Smooth muscle cell of the brain vasculature (primary cell): ENCODE results near the gene BICRA.
A peak's percentile ranks its signal among the peaks of the same experiment; 100 is the strongest.

ENCODE experiments used
- DNase-seq: peaks from one replicate; pipeline ENCODE4 v3.0.0-alpha.2; 2012; ENCODE audit warnings: low read depth, low spot score

Gene BICRA

DNA sequence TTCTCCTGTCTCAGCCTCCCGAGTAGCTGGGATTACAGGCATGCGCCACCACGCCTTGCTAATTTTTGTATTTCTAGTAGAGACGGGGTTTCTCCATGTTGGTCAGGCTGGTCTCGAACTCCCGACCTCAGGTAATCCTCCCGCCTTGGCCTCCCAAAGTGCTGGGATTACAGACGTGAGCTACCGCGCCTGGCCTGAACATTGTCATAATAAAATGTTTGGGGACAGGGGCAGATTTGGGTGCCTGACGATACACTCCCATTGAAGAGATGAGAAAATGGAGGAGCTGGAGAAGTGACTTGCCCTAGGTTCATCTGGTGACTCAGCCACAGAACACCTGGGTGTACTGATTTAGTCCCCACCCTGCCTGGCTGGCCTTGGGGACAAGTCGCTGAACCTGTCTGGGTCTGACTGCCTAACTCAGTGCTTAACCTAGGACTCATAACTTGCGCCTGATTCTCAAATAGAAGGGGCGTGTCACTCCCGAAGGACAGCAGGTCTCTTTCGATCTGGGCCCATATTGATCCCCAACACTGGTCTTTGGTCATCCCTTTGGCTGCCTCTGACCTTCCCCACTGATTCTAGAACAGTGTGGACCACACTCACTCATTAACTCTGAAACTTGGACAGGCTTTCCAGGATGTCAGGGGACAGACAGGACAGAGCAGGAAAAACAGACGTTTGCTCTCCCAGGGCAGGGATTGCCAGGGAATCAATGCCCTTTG lies 7.6 kb upstream of the BICRA start:
- DNase-seq, result no peak

DNA sequence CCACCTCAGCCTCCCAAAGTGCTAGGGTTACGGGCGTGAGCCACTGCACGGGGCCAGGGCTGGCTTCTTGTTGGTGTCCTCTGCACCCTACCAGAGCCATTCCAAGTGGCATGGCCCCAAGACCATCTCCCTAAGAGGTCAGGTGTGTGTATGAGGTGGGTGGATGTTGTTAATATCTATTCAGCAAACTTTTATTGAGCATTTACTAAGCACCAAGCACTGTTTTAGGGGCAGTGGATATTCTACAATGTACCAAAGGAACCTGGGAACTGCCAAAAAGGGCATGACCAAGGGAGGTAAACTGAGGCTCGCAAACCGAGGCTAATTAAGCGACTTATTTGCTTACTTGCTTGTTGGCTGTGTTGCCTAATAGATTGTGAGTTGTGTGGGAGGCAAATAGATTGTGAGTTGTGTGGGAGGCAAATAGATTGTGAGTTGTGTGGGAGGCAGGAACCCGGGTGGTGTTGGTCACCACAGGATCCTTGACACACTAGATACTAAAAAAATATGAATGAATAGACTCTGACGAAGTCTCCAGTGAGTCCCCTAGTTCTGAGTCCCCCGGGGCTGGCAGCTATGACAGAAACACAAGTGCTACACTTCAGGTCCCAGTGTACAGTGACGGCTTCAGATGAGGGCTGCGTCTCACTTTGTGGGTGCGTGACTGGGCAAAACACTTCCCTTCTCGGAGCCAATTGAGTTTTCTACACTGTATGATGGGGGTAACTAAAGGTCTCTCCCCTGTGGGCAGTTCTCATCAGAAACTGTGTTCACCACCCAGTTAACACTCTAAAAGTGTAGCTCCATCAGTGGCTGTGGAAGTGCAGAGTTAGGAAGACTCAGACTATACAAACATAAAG lies 5.0 kb upstream of the BICRA start:
- no peak for DNase-seq

DNA sequence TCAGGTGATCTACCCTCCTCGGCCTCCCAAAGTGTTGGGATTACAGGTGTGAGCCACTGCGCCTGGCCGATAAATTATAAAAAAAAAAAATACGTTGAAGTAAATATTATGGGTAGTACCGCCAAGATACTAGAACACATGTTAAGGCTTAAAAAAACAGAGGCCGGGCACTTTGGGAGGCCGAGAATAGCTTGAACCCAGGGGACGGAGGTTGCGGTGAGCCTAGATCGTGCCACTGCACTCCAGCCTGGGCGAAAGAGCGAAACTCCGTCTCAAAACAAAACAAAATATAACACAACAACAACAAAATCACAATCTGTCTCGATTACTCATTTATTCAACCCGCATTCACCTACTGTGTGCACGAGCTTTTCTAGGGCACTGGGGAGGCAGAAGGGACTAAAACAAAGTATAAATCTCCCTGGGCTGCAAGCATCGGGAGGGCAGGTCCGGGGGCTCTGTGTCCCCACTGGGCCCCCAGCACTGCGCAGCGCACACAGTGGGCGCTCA lies 1.3 kb upstream of the BICRA start:
- no peak for DNase-seq

DNA sequence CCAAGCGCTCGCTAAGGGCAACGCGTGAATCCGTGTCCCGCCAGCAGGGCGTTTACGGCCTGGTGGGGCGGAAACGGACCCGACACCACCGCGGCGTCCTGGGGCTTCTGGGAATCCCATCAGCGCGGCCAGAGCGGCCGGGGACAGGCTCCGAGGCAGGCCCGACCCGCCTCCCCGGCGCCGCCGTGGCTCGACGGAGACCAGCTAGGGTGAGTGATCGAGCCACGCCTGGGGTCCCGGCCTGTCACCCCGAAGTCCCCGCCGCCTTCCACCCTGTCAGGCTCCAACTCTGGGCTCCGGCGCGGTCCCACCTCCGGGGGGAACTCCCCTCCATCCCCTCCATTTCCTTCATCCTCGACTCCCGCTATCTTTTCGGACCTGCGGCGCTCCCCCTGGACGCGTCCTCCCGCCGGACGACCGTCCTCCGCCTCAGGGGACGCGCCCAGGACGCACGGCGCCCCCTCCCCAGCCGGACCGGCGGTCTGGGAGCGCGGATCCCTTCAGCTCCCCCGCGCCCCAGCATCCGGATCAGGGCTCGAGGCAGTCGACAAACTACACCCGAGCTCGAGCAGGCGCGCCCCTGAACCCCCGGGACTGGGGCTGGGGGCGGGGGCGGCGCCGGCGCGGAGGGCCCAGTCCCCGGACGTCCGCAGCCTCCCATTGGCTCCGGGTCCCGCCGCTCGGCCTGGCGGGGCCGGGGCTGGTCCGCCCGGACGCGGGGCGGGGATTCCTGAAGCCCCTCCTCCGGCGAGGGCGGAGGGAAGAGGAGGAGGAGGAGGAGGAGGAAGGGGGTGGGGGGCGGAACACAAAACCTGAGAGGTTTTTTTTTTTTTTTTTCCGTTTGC lies 638 bp upstream of the BICRA start:
- peak; percentile 86 for DNase-seq

DNA sequence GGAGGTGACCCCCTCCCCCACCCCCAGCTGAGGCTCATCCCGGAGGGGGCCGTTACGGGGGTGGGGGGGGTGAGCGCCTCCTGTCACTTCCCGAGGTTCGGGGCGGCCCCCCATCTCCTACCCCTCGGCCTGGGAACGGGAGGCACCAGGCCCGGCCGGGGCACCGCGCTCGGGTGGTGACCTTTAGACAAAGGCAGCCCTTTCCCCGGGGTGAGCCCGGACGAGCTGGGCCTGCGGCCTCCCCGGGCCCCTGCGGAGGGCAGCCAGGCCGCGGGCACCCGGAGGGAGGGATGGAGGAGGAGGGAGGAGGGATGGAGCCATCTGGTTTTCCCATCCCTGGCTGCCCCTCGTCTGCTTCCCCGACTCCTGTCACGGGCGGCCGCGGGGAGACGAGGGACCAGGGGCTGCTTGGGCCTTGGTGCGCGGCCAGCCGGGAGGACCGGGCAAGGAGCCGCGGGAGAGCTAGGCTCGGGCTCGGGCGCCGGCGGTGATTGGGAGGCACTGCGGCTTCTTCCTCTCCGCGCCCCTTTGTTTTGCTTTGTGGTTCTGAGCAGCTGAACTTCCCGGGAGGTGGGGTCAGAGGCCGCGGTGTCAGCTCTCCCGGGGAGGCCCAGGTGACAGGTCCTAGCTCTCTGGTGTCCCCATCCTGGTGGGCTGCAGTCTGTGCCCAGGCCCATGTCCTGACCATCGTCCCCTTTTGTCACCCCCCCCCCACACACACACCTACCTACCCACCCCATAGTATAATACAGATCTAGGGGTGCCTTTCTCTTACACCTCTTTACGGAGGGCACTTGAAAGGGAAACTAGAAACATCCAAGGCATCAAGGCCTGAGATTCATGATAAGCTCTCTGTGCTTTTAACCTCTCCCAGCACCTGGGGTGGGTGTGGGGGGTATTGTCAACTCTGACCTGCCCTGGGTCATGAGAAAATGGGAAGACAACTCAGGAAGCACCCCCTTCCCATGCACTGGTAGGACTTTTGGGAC lies 1.3 kb downstream of the BICRA start:
- no peak for DNase-seq

DNA sequence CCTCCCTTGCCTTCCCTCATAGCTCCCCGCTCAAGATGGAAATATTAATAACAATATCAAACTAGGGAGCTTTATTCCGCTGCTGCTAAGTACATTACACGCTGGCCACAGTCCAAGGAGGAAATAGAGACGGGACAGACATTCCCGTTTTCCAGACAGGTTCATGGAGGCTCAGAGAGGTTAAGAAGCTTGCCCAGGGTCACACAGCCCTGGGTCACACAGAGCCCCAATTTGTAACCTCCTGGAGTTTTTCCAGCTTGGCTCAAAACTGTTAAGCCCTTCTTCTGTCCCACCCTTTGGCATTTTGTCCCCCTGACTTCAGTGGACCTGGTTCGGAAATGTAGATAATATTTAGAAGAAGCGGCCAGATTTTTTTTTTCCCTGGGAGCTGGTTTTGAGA lies 2.0 kb downstream of the BICRA start:
- no peak for DNase-seq

DNA sequence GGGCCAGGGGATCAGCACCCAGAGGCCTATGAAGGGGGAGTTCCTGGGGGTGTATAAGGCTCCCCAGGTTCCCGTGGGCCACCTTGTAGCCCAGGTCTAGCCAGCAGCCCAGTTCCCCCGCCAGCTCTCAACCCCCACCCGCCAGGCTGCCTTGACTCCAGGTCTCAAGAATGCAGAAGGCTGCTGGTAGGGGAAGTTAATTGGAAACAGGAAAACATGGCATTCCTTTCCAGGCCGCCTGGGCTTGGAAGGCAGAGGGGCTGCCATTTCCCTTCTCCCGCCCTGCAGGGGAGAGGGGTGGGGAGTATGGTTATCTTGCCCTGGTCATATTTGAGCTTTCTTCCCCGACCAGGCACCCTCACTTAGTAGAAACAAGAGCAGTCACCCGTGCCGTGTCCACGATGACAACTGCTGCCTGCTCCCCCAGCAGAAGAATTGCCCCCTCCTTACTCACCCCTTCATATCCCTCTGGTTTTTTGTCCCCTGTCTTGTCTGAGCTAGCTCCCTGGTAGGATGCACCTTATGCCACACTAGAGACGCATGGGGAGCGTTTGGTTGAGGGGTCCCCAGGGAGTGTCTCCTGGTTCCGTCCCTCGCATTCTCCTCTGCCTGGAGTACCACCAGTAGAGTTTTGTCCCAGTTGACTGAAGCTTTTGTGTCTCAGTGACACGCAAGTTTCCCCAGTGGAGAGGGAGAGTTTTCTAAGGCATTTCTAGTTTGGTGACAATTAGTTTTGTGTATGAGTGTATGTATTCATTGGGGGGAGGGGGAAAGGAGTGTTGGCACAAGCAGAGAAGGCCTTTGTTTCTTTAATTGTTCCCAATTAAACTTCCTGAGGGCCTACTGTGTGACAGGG lies 4.5 kb downstream of the BICRA start:
- no peak for DNase-seq

DNA sequence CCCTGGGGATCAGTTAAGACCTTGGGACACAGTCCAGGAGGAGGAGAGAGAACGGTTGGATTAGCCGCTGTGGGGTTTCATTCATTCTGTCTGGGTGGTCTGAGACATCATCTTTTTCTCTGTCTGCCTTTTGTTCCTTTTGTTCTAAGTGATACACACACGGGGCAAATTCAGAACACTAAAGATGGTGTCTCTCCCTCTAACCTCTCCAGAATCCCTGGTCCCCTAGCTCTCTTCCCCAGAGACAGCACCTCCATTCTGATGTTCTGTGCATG lies 5.0 kb downstream of the BICRA start:
- no peak for DNase-seq

DNA sequence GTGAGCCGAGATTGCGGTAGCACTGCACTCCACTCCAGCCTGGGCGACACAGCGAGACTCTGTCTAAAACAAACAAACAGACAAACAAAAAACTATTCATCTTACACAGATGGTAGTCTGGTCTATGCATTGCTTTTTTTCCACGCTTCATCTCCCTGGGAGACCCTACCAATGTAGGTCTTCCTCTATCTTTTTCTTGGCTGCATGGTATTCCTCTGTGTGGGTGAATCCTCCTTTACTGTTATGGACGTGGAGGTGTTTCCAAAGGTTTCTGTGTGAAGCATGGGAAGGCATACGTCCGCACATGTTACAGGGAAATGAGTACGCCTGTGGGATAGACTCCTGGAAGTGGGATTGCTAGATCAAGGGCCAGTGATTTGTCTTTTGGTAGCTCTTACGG lies 5.6 kb downstream of the BICRA start:
- no peak for DNase-seq

DNA sequence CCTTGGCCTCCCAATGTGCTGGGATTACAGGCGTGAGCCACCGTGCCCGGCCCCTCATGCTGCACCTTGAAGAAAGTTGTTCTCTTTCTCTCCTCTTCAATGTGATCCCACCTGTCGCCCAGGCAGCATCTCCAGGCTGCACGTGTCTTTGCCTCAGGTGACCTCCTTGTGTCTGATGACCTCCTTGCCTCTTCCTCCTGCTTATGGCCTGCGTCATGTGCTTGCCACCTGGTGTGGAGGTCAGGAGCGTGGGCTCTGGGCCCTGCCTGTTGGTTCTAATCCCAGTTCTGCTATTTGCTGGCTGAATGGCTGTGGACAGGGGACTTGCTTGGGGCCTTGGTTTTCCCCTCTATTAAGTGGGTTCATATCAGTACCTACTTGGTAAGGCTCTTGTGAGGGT lies 6.3 kb downstream of the BICRA start:
- no peak for DNase-seq

DNA sequence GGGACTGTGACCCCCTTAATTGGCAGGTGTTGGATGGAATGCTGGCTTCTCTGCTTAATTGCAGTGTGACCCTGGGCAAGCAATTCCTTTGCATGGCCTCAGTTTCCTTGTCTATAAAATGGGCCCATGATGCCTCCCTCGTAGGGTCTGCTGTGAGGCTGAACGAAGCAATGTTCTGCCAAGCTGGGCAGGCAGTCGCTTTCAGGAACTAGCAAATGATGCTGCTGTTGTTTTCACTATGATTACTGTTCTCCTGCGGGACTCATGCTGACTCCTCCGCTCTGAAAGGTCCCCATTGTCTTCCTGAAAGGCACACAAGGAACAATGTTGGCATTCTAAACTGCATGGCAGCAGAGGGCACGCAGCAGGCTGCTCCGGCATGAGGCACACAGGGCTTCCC lies 6.8 kb downstream of the BICRA start:
- no peak for DNase-seq

DNA sequence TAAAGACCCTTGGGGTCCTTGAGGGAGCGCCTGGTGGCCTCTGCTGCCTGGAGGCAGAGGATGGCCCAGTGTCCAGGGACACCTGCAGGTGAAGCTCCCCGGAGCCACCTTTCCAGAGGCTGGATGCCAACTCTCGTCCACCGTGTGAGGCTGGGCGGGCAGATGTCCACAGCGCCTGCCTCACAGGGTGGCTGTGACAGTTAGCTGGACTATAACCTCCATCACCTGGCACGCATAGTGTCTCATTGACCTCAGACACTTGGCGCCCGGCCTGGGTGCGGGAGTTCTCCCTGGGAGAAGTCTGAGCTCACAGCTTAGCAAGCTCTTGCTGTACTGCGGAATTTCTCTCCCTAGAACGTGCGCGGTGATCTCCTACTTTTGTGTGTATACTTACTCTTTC lies 9.8 kb downstream of the BICRA start:
- DNase-seq, result no peak

DNA sequence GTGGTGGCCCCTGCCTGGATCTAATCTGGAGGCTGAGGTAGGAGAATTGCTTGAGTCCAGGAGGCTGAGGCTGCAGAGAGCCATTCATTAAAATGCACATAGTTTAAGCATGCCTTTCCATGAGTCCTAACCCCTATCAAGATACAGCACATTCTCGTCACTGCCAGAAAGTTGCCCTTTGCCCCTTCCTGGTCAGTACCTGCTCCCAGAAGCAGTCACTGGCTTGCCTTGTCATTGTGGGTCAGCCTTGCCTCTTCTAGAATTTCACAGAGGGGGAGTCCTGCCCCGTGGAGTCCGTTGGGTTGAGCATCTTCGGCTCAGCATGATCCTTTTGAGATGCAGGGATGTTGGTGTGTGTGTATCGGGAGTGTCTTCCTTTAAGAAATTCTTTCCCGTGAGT lies 10.8 kb downstream of the BICRA start:
- DNase-seq, result no peak

DNA sequence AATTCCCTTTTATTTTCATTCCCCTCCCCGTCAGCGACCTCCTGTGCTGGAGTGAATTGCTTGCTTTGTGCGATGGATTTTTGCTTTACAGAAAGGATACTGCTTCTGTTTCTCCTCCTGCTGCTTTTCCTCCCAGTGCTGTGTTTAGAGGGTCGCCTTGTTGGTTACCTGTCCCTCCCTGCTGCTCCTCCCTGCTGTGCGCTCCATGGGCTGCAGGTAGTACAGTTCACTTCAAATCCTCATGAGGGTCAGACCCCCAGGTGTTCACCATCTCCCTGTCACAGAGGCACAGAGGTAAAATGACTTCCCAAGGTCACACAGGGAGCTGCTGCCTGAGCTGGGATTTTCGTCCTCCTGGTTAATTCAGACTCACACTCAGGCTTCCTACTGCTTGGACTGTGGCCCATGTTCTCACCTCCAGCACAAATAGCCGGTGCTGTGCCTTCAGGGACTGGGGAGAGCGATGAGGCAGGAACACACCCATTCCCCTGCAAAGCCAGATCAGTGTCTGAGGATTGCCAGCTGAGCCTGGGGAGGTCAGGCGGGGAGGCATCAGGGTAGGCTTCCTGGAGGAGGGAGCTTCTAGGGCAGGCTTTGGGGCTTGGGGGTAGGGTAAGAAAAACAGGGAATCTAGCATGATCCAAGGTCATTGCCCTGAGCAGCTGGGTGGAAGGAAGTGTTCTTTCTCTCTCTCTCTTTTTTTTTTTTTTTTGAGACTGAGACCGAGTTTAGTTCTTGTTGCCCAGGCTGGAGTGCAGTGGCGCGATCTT lies 14.4 kb downstream of the BICRA start:
- DNase-seq, result no peak

DNA sequence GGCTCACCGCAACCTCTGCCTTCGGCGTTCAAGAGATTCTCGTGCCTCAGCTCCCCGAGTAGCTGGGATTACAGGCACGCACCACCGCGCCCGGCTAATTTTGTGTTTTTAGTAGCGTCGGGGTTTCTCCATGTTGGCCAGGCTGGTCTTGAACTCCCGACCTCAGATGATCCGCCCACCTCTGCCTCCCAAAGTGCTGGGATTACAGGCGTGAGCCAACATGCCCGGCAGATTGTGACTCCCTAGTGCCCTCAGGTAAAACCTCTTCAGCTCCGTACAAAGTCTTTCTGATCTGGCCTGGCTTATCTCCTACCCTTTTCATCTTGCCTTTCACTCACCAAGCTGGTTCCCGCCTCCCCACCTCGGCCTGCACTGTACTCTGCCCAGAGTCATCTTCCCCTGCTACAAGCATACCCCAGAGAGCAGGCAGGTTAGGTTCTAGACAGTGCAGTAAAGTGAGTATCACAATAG lies 15.0 kb downstream of the BICRA start:
- no peak for DNase-seq

DNA sequence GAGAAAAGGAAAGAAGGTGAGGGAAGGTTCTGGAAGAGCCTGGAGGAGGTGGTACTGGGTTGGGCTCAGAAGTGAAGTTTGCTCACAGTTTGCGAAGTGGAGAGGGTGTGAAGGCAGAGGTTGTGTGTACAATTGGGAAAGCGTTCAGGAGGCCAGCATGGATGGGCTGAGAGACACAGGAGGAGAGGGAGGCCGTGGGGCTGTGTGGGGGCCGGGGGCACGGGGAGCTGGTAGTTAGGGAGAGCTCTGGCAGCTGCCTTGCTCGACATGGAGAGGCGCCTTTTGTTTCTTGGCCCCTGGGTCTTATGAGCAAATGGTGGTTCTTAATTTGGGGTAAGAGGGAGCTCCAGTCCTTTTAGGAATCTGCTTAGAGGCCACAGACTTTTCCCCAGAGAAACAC lies 16.7 kb downstream of the BICRA start:
- DNase-seq, result no peak

DNA sequence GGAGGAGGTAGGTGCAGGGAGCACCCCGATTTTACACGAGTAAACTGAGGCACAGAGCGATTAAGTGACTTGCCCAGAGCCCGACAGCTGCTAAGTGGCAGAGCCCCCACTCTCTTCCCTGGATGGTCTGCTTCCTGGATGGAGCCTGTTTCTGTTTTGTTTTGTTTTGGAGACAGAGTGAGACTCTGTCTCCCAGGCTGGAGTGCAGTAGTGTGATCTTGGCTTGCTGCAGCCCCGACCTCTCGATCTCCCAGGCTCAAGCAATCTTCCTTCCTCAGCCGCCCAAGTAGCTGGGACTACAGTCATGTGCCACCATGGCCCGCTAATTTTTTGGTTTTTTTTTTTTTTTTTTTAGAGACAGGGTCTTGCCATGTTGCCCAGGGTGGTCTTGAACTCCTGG lies 17.3 kb downstream of the BICRA start:
- no peak for DNase-seq

DNA sequence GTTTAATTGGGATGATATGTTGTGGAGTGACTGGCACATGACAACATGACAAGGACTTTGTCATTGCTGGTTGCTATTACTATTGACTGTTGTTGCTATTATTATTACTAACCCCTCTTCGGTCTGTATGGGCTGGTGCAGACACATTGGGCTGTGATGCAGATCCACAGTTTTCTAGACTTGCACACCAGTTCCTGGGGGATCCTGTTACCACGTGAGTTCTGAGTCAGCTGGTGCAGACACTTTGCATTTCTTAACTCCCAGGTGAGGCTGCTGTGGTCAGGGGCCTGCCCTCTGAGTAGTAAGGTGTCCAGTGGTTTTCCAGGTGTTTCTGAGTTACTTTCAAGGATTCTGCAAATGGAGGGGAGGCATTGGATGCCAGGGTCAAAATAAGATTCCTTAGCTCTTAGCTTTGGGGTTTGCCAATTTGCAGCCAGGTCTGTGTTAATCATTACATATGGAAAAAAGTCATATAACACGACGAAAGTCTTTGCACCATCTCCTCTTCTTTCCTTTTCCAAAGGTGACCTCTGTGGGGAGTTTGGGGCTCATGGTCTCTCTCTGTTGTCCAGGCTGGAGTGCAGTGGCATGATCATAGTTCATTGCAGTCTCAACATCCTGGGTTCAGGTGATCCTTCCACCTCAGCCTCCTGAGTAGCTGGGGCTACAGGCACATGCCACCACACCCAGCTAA lies 19.3 kb downstream of the BICRA start:
- no peak for DNase-seq

DNA sequence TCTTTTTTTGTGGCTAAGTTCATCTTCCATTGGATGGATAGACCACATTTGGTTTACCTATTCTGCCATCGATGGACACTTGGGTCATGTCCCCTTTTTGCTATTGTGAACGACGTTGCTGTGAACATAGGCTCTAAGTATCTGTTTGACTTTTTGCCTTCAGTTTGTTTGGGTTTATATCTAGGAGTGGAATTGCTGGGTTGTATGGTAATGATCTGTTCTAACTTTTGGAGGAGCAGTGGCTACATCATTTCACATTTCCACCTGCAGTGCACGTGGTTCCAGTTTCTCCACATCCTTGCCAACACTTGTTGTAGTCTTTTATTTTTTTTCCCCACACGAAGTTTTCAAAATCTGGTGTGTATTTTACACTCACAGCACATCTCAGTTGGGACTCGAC lies 21.7 kb downstream of the BICRA start:
- no peak for DNase-seq
